Hepatocyte (in vitro differentiated cells): ENCODE data around the gene PMM1.

ENCODE experiments used
- CTCF ChIP-seq: fragments of 200-600 bp; sonication (generic); IDR thresholded peaks from 2 replicates; pipeline ENCODE4 v1.5.1; 2016; ENCODE audit warnings: antibody characterized with exemption, mild to moderate bottlenecking; ENCODE audit not compliant: poor library complexity
- EZH2 ChIP-seq: fragments of 200-600 bp; sonication (generic); IDR thresholded peaks from 2 replicates; pipeline ENCODE4 v1.6.1; 2016; ENCODE audit warnings: antibody characterized with exemption, mild to moderate bottlenecking, borderline replicate concordance
- EZH2phosphoT487 ChIP-seq: fragments of 200-600 bp; sonication (generic); IDR thresholded peaks from one replicate; pipeline ENCODE4 v1.6.1; 2018; ENCODE audit warnings: antibody characterized with exemption, mild to moderate bottlenecking, low read depth, moderate library complexity; ENCODE audit not compliant: unreplicated experiment, severe bottlenecking

GRCh38 chr22:41612603-41613306 is 23.1 kb upstream of the PMM1 start:
- TF ChIP-seq EZH2phosphoT487: no peak
- TF ChIP-seq CTCF: no peak
- TF ChIP-seq EZH2: no peak
